ENCODE data around the gene RUNX1. TPM values are rescaled to one million over a fixed set of nuclear protein-coding genes. Genes with fewer than 3 reads are reported as not detected.
"Not testable (repeated sequence)": the region's sequence is repeated elsewhere in the genome, so short reads cannot be mapped to it uniquely, and the experiment has no call there.

The RUNX1 gene
- polyA plus RNA-seq, 1 donor: 9.2 TPM

DNA sequence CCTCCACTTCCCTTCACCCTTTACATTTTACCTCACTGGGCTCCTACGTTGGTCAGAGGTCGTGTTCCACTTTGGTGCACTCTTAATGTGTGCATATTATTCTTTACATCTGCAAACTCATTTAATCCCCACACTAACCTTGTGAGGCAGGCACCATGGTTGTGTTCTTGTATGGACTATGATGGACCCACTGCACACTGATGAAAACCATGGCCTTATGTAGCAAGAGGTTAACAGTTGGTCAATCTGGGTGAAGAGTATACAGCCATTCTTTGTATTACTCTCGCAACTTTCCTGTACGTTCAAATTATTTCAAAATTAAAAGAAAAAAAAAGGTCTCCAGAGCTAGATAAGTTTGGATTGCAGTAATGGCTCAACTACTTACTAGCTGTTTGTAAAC, 78.5 kb downstream of the RUNX1 start:
- WGBS (ENCODE audit: insufficient coverage, low lambda C conversion rate): 100% methylated on average over 1 of the region's 4 CpGs
- no peak for DNase-seq
- H3K27me3 ChIP-seq (ENCODE audit: control insufficient read depth, insufficient read depth, low read length): no peaks in the 10 kb centered on the region
- no peaks in the 10 kb centered on the region for H3K9me3 ChIP-seq (ENCODE audit: control insufficient read depth, low read depth, low read length)
- no peaks in the 10 kb centered on the region for H3K4me1 ChIP-seq (ENCODE audit: control insufficient read depth, insufficient read depth, low read length)
- no peak overlapping the region for H3K27ac ChIP-seq (ENCODE audit: low read length)
- no peaks in the 10 kb centered on the region for H3K36me3 ChIP-seq (ENCODE audit: control insufficient read depth, insufficient read depth, low read length)
- no peak overlapping the region for H3K4me3 ChIP-seq (ENCODE audit: low read length)

DNA sequence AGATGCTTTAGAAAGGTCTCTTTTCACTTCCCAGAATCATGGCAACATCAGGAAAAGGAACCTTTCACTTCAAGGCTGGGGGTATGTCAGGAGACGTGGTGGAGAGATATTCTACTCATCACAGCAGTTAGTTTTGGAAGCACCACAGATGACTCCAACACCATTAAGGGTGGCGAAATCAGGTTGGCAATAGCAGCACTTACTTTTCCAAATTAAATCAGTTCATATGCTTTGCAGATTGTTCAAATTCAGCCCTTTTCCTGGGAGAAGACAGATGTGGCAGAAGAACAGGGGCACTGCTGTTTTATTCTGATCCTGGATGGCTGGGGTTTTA, 79.0 kb downstream of the RUNX1 start:
- no peaks in the 10 kb centered on the region for H3K9me3 ChIP-seq (ENCODE audit: control insufficient read depth, low read depth, low read length)
- H3K4me3 ChIP-seq (ENCODE audit: low read length): no peak overlapping the region
- H3K4me1 ChIP-seq (ENCODE audit: control insufficient read depth, insufficient read depth, low read length): no peaks in the 10 kb centered on the region
- H3K27ac ChIP-seq (ENCODE audit: low read length): no peak overlapping the region
- no peak for DNase-seq
- H3K27me3 ChIP-seq (ENCODE audit: control insufficient read depth, insufficient read depth, low read length): no peaks in the 10 kb centered on the region
- no peaks in the 10 kb centered on the region for H3K36me3 ChIP-seq (ENCODE audit: control insufficient read depth, insufficient read depth, low read length)
- WGBS (ENCODE audit: insufficient coverage, low lambda C conversion rate): no CpG with 5 or more reads among the region's 2 CpGs

DNA sequence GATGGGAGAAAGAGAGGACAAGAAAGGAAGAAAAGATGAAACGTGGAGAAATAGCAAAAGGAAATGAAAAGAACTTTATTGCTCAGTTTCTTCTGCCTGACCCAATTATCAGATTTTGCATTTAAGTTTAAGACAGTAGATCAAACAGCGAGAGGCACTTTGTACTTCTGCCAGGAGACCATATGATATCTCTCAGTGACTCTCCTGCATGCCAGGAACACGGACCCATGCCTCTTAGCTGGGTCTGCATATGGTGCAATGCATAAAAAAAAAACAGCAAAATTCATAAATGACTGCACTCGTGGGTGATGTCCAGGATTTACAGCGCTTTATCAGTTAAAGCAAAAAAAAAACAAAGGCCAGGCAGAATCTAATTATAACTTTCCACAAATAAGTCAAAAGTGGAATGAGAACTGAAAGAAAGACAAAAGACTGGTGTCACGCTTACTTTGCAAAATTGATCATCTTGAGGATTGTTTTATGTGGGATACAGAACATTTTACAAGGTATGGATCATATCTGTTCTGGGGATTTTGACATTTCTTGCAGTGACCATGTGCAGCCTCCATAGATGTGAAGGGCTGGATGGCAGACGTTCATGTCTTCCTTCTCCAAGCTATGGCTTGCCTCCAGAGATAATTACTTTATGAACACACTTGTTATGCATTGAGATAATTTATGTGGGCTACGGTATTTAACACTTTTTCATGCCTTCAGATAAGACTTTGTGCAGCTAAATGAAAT, 79.5 kb downstream of the RUNX1 start:
- WGBS (ENCODE audit: insufficient coverage, low lambda C conversion rate): 79% methylated on average over 6 of the region's 8 CpGs
- no peak for DNase-seq
- Histone ChIP-seq H3K27ac (ENCODE audit: low read length) (no peak overlapping the region), H3K4me1 (ENCODE audit: control insufficient read depth, insufficient read depth, low read length) (no peaks in the 10 kb centered on the region), H3K27me3 (ENCODE audit: control insufficient read depth, insufficient read depth, low read length) (no peaks in the 10 kb centered on the region), H3K36me3 (ENCODE audit: control insufficient read depth, insufficient read depth, low read length) (no peaks in the 10 kb centered on the region), H3K4me3 (ENCODE audit: low read length) (no peak overlapping the region), H3K9me3 (ENCODE audit: control insufficient read depth, low read depth, low read length) (no peaks in the 10 kb centered on the region)

- Histone ChIP-seq H3K27ac (ENCODE audit: low read length) (no peak overlapping the region), H3K27me3 (ENCODE audit: control insufficient read depth, insufficient read depth, low read length) (no peaks in the 10 kb centered on the region), H3K9me3 (ENCODE audit: control insufficient read depth, low read depth, low read length) (no peaks in the 10 kb centered on the region), H3K36me3 (ENCODE audit: control insufficient read depth, insufficient read depth, low read length) (no peaks in the 10 kb centered on the region), H3K4me3 (ENCODE audit: low read length) (no peak overlapping the region), H3K4me1 (ENCODE audit: control insufficient read depth, insufficient read depth, low read length) (no peaks in the 10 kb centered on the region)
- no peak for DNase-seq
- no CpG with 5 or more reads among the region's 13 CpGs for WGBS (ENCODE audit: insufficient coverage, low lambda C conversion rate)
Observed at GRCh38 chr21:34968414-34969333, 80.4 kb downstream of the RUNX1 start.

- no peak overlapping the region for H3K4me3 ChIP-seq (ENCODE audit: low read length)
- no peak for DNase-seq
- H3K27me3 ChIP-seq (ENCODE audit: control insufficient read depth, insufficient read depth, low read length): no peaks in the 10 kb centered on the region
- no peaks in the 10 kb centered on the region for H3K36me3 ChIP-seq (ENCODE audit: control insufficient read depth, insufficient read depth, low read length)
- WGBS (ENCODE audit: insufficient coverage, low lambda C conversion rate): 90% methylated on average over 2 of the region's 10 CpGs
- peaks cover 3% of the 10 kb centered on the region for H3K4me1 ChIP-seq (ENCODE audit: control insufficient read depth, insufficient read depth, low read length)
- no peak overlapping the region for H3K27ac ChIP-seq (ENCODE audit: low read length)
- no peaks in the 10 kb centered on the region for H3K9me3 ChIP-seq (ENCODE audit: control insufficient read depth, low read depth, low read length)
Observed at GRCh38 chr21:34967509-34968289, 81.4 kb downstream of the RUNX1 start.

DNA sequence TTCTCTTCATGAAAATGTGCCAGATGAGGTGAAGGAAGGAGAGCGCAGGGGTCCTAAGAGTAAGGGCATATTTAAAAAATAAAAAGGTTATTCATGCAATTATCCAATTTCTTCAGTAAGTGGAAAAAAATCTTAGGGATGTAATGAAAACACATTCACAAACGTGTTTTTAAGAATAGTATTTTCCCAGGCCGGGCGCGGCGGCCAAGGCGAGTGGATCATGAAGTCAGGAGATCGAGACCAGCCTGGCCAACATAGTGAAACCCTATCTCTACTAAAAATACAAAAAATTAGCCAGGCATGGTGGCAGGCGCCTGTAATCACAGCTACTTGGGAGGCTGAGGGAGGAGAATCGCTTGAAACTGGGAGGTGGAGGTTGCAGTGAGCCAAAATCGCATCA, 82.2 kb downstream of the RUNX1 start:
- DNase-seq: not testable (repeated sequence)
- 100% methylated on average over 2 of the region's 11 CpGs for WGBS (ENCODE audit: insufficient coverage, low lambda C conversion rate)

DNA sequence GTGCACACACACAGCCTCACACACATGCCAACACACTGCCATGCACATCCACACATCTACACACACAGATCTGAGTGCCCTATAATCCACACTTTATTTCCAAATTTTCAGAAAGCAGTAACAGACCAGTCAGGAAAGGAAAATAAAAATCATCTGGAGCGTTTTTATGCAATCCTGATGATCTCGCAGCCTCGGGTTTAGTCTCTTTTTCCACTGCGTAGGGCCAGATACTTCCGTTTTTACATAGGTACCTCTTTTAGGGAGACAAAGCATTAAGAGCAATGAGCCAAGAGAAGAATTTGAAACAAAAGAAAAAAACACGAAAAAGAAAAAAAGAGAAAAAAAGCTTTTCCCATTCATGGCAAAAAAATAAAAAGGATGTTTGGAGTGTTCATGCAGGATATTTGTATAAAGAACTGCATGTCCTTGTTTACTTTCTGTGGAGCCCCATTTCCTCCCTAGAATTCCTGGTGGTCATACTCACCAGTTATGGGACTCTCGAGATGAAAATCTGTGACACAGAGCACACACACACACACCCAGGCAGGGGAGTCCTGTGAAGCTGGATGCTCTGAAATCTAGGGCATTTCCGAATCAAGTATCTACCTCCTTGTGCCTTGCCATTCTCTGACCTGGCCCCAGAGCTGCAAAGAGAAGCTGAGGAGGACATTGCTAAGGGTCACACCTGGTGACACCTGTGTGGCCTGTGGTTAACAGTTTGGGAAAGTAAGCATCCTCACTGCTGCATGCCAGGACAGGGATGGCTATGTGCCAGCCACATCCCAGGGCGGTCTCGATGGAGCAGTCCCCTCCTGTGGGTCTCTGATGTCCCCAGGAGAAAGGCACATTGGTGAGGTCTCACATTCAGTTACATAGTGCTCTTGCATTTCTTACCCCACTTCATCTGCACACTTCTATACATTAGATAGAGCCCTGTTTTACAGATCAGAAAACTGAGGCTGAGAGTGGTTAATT, 83.6 kb downstream of the RUNX1 start:
- Histone ChIP-seq H3K4me1 (ENCODE audit: control insufficient read depth, insufficient read depth, low read length) (peaks cover 3% of the 10 kb centered on the region), H3K27ac (ENCODE audit: low read length) (peak overlapping the region; percentile 36), H3K9me3 (ENCODE audit: control insufficient read depth, low read depth, low read length) (no peaks in the 10 kb centered on the region), H3K27me3 (ENCODE audit: control insufficient read depth, insufficient read depth, low read length) (no peaks in the 10 kb centered on the region), H3K4me3 (ENCODE audit: low read length) (no peak overlapping the region), H3K36me3 (ENCODE audit: control insufficient read depth, insufficient read depth, low read length) (no peaks in the 10 kb centered on the region)
- 87% methylated on average over 6 of the region's 10 CpGs for WGBS (ENCODE audit: insufficient coverage, low lambda C conversion rate)
- DNase-seq: no peak

More for the DNA sequence above, 82.2 kb downstream of the RUNX1 start:
- H3K4me3 ChIP-seq (ENCODE audit: low read length); H3K27ac ChIP-seq (ENCODE audit: low read length); H3K9me3 ChIP-seq (ENCODE audit: control insufficient read depth, low read depth, low read length); H3K27me3 ChIP-seq (ENCODE audit: control insufficient read depth, insufficient read depth, low read length); H3K4me1 ChIP-seq (ENCODE audit: control insufficient read depth, insufficient read depth, low read length); H3K36me3 ChIP-seq (ENCODE audit: control insufficient read depth, insufficient read depth, low read length): not testable (repeated sequence)

DNA sequence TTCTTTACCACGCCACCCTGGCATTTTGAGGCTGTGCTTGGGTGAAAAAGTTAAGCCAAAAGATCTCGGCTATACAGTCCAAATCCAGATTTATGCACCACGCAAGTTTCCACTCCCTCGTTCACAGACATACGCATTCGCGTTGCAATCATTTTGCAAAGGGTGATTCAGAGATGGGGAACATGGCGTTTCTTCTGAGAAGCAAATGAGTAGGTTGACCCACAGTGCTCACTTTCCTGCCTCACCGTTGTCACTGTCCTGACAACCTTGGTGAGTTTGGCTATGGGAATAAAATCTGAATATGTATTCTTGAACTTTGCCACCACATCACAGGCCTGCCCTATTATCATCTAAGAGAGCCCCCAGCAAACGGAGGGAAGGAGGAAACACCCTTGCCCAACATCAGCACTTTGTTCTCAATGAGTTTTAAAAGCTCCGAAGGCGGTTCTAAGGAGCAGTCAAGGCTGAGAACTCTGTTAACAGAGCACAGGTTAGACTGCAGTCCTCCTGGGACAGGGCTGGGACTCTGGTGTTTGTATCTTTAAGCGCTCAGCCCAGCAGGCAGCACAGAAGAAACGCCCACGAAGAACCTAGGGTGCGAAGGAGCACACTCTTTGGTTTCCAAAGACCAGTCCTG, 86.4 kb downstream of the RUNX1 start:
- peaks cover 3% of the 10 kb centered on the region for H3K4me1 ChIP-seq (ENCODE audit: control insufficient read depth, insufficient read depth, low read length)
- no CpG with 5 or more reads among the region's 16 CpGs for WGBS (ENCODE audit: insufficient coverage, low lambda C conversion rate)
- no peaks in the 10 kb centered on the region for H3K27me3 ChIP-seq (ENCODE audit: control insufficient read depth, insufficient read depth, low read length)
- no peak overlapping the region for H3K27ac ChIP-seq (ENCODE audit: low read length)
- no peaks in the 10 kb centered on the region for H3K36me3 ChIP-seq (ENCODE audit: control insufficient read depth, insufficient read depth, low read length)
- no peaks in the 10 kb centered on the region for H3K9me3 ChIP-seq (ENCODE audit: control insufficient read depth, low read depth, low read length)
- no peak for DNase-seq
- H3K4me3 ChIP-seq (ENCODE audit: low read length): no peak overlapping the region

DNA sequence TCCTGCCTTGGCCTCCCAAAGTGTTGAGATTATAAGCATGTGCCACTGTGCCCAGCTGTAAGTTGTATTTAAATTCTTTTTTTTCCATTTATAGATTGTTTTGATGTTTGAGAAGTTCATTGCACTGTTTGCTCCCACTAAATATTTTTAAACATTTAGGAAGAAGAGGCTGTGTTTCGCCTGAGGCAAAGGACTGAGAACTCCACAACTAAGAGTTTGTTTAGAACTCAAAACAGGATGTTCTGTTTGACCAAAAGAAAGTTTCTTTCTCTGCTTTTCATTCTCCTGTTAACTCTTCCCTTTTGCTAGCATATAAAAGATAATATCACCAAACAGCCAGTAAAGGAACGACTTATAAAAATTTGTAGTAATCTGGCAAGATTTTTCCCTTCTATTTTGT, 87.0 kb downstream of the RUNX1 start:
- Histone ChIP-seq H3K9me3 (ENCODE audit: control insufficient read depth, low read depth, low read length) (no peaks in the 10 kb centered on the region), H3K4me1 (ENCODE audit: control insufficient read depth, insufficient read depth, low read length) (peaks cover 3% of the 10 kb centered on the region), H3K27me3 (ENCODE audit: control insufficient read depth, insufficient read depth, low read length) (no peaks in the 10 kb centered on the region), H3K4me3 (ENCODE audit: low read length) (no peak overlapping the region), H3K36me3 (ENCODE audit: control insufficient read depth, insufficient read depth, low read length) (no peaks in the 10 kb centered on the region), H3K27ac (ENCODE audit: low read length) (no peak overlapping the region)
- no peak for DNase-seq
- WGBS (ENCODE audit: insufficient coverage, low lambda C conversion rate): 83% methylated on average over 1 of the region's 2 CpGs

Measured in large intestine (tissue), 3 donors.